HCT116 (cell line): Measurements from ENCODE around the gene MRTFB. TPM values are rescaled to one million over a fixed set of nuclear protein-coding genes. Genes with fewer than 3 reads are reported as not detected.

Source experiments
- ATAC-seq: fragments of 200-7000 bp; cut with Tn5 transposase; 2 replicates; pipeline ENCODE4 v1.9.1; 2020; ENCODE audit warnings: mild to moderate bottlenecking, moderate library complexity
- BruUV-seq: library from RNA; stranded (reverse); fragments of 400-500 nt; replicated peaks from 2 replicates; lab custom pipeline; 2021; lab: Mats Ljungman, UMichigan
- CTCF ChIA-PET: fragments of 300-600 bp; sonication (Branson Sonifier 250); formaldehyde crosslinking; loops from one replicate; lab custom pipeline; 2021; ENCODE audit warnings: antibody characterized with exemption; lab: Charles Lee
- POLR2A ChIA-PET: fragments of 300-600, 350-600 bp; sonication (Branson Sonifier 250); formaldehyde crosslinking; loops from one replicate; lab custom pipeline; 2021; ENCODE audit warnings: antibody characterized with exemption; lab: Charles Lee
- RAD21 ChIA-PET, 2 experiments: fragments of 300-600 bp; sonication (Branson Sonifier 250); formaldehyde crosslinking; loops; one replicate each; lab custom pipeline; 2023; ENCODE audit warnings: low total read pairs in 2 of 2; ENCODE audit not compliant: uncharacterized antibody in 2 of 2, unreplicated experiment in 2 of 2, low non-redundant PET in 1 of 2; lab: Charles Lee
- DNase-seq: peaks from one replicate; pipeline ENCODE4 v3.0.0-alpha.2; 2010; ENCODE audit warnings: low read depth, low spot score
- H2AFZ ChIP-seq: fragments of 200-600 bp; shearing (Covaris generic), sonication (generic); 2 replicates; pipeline ENCODE4 v1.6.1; 2017; ENCODE audit warnings: low read depth, mixed run types, mixed read lengths, antibody characterized with exemption, low read length; ENCODE audit not compliant: poor library complexity, severe bottlenecking
- H3K27ac ChIP-seq: 2 replicates; pipeline ENCODE4 v1.5.1; 2012; ENCODE audit warnings: low read depth, low read length
- H3K27me3 ChIP-seq: fragments of 200-600 bp; sonication (generic); 2 replicates; pipeline ENCODE4 v1.6.1; 2016; ENCODE audit warnings: mixed run types, low read length, mixed read lengths; ENCODE audit not compliant: insufficient read depth
- H3K36me3 ChIP-seq, 2 experiments: fragments of 200-500 bp in 1 of 2; fragments of 200-600 bp in 1 of 2; sonication (Bioruptor generic) in 1 of 2; sonication (generic) in 1 of 2; 2 replicates each; pipeline versions ENCODE4 v1.5.1 to v1.6.1; 2014 to 2016; ENCODE audit warnings: low read length in 2 of 2, inconsistent platforms in 1 of 2, mixed read lengths in 1 of 2, mixed run types in 1 of 2; ENCODE audit not compliant: insufficient read depth in 2 of 2, control insufficient read depth in 1 of 2
- H3K4me1 ChIP-seq, 2 experiments: fragments of 200-600 bp in 1 of 2; sonication (generic) in 1 of 2; 2 replicates each; pipeline versions ENCODE4 v1.5.1 to v1.6.1; 2012 to 2017; ENCODE audit warnings: low read length in 2 of 2, inconsistent platforms in 1 of 2, mild to moderate bottlenecking in 1 of 2, mixed read lengths in 1 of 2, mixed run types in 1 of 2, moderate library complexity in 1 of 2; ENCODE audit not compliant: insufficient read depth in 2 of 2, control insufficient read depth in 1 of 2
- H3K4me2 ChIP-seq: fragments of 200-600 bp; sonication (generic); 2 replicates; pipeline ENCODE4 v1.6.1; 2017; ENCODE audit warnings: mixed run types, low read length, mixed read lengths
- H3K4me3 ChIP-seq, 2 experiments: fragments of 200-600 bp in 1 of 2; sonication (generic) in 1 of 2; replicated peaks in 1 of 2; 2 replicates each; pipeline ENCODE4 v1.5.1; 2011 to 2016; ENCODE audit warnings: low read length in 2 of 2, control low read depth in 1 of 2, low read depth in 1 of 2, mild to moderate bottlenecking in 1 of 2, mixed read lengths in 1 of 2, mixed run types in 1 of 2
- H3K79me2 ChIP-seq: fragments of 200-600 bp; sonication (generic); 2 replicates; pipeline ENCODE4 v1.6.1; 2017; ENCODE audit warnings: mild to moderate bottlenecking, mixed run types, low read length, moderate library complexity, mixed read lengths; ENCODE audit not compliant: insufficient read depth
- H3K9ac ChIP-seq: fragments of 200-600 bp; sonication (generic); 2 replicates; pipeline ENCODE4 v1.6.1; 2016; ENCODE audit warnings: low read length, mixed read lengths
- H3K9me2 ChIP-seq: fragments of 200-600 bp; sonication (generic), shearing (Covaris generic); 2 replicates; pipeline ENCODE4 v1.6.1; 2017; ENCODE audit warnings: mixed run types, mild to moderate bottlenecking, moderate library complexity; ENCODE audit not compliant: insufficient read depth
- H3K9me3 ChIP-seq, 2 experiments: fragments of 200-500 bp in 1 of 2; fragments of 200-600 bp in 1 of 2; sonication (Bioruptor generic) in 1 of 2; sonication (generic) in 1 of 2; 2 replicates each; pipeline ENCODE4 v1.6.1; 2014 to 2017; ENCODE audit warnings: low read length in 2 of 2, mixed read lengths in 2 of 2, inconsistent platforms in 1 of 2, low read depth in 1 of 2, mild to moderate bottlenecking in 1 of 2, mixed run types in 1 of 2, moderate library complexity in 1 of 2; ENCODE audit not compliant: control insufficient read depth in 1 of 2, insufficient read depth in 1 of 2
- H4K20me1 ChIP-seq: fragments of 200-600 bp; sonication (generic), shearing (Covaris generic); 2 replicates; pipeline ENCODE4 v1.6.1; 2017; ENCODE audit warnings: mixed run types, mild to moderate bottlenecking, moderate library complexity; ENCODE audit not compliant: insufficient read depth
- CBX3 ChIP-seq: IDR thresholded peaks from 2 replicates; pipeline ENCODE4 v1.6.1; 2012; ENCODE audit warnings: low read depth
- CEBPB ChIP-seq: IDR thresholded peaks from 2 replicates; pipeline ENCODE4 v1.6.1; 2012; ENCODE audit warnings: low read depth
- EGR1 ChIP-seq: IDR thresholded peaks from 2 replicates; pipeline ENCODE4 v1.6.1; 2012; ENCODE audit warnings: low read depth
- ELF1 ChIP-seq: IDR thresholded peaks from 2 replicates; pipeline ENCODE4 v1.6.1; 2012; ENCODE audit warnings: low read depth, borderline replicate concordance
- EZH2 ChIP-seq: fragments of 200-600 bp; sonication (generic); IDR thresholded peaks from 2 replicates; pipeline ENCODE4 v1.6.1; 2017; ENCODE audit warnings: antibody characterized with exemption, mixed run types
- EZH2phosphoT487 ChIP-seq: fragments of 200-600 bp; IDR thresholded peaks from 2 replicates; pipeline ENCODE4 v1.6.1; 2018; ENCODE audit warnings: antibody characterized with exemption, borderline replicate concordance
- JUND ChIP-seq: IDR thresholded peaks from 2 replicates; pipeline ENCODE4 v1.6.1; 2012
- RAD21 ChIP-seq: IDR thresholded peaks from 2 replicates; pipeline ENCODE4 v1.6.1; 2012; ENCODE audit warnings: low read depth, mild to moderate bottlenecking
- SIN3A ChIP-seq: IDR thresholded peaks from 2 replicates; pipeline ENCODE4 v1.6.1; 2012; ENCODE audit warnings: low read depth
- SP1 ChIP-seq: IDR thresholded peaks from 2 replicates; pipeline ENCODE4 v1.6.1; 2012; ENCODE audit warnings: low read depth
- YY1 ChIP-seq: IDR thresholded peaks from 2 replicates; pipeline ENCODE4 v1.6.1; 2011; ENCODE audit warnings: low read length, low read depth, moderate library complexity, mild to moderate bottlenecking; ENCODE audit not compliant: insufficient replicate concordance; ENCODE audit errors: extremely low read depth
- ZFX ChIP-seq: fragments of 450-650 bp; IDR thresholded peaks from 2 replicates; pipeline ENCODE4 v1.6.1; 2017
- ZNF274 ChIP-seq: fragments of 200-500 bp; sonication (Bioruptor generic); IDR thresholded peaks from 2 replicates; pipeline ENCODE4 v1.6.1; 2014; ENCODE audit warnings: mild to moderate bottlenecking, low read depth, low read length, inconsistent platforms
- intact Hi-C: fragments of 100-400 bp; cut with micrococcal nuclease; formaldehyde crosslinking; loops from 2 replicates; pipeline ENCODE4 v1.10.0; 2022
- total RNA-seq: library from RNA; stranded (reverse); gene quantifications from one replicate; pipeline ENCODE4 v1.2.1, GENCODE V29; 2021; ENCODE audit not compliant: unreplicated experiment
- TF ChIP-seq, protein P1 (sequence below): IDR thresholded peaks from 2 replicates; pipeline ENCODE4 v1.6.1; 2012
- TF ChIP-seq, protein P2 (sequence below): IDR thresholded peaks from 2 replicates; pipeline ENCODE4 v1.6.1; 2011; ENCODE audit warnings: mild to moderate bottlenecking, low read length, moderate library complexity; ENCODE audit not compliant: insufficient replicate concordance; ENCODE audit errors: extremely low read depth
- TF ChIP-seq, protein P3 (sequence below): IDR thresholded peaks from 2 replicates; pipeline ENCODE4 v1.6.1; 2012

MRTFB gene
- total RNA-seq, 1 experiment from 2014 or later = 39.0 TPM

DNA sequence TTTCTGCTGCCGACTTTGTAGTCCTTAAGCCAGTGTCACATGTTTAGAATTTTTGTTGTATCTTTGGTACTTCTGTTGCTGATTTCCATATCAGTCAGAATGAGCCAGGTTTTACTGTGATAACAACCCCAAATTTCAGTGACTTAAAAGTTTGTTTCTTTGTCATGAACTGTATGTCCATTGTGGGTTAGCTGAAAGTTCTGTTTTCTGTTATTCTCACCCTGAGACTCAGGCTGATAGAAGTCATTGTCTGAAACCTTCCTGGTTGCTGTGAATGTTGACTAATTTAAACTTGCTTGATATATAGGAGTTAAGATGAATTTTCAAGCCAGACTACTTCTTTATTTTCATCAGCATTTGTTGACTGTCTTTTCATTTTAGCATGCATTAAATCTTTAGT is 68.8 kb downstream of the MRTFB start:
- Histone ChIP-seq H4K20me1 (no peaks in the 10 kb centered on the region), H3K4me2 (no peak overlapping the region), H3K79me2 (peaks cover 20% of the 10 kb centered on the region), H3K9me2 (0 out of 2 replicates have a peak, but pooled peaks cover 2% of the 10 kb centered on the region), H3K27ac (no peak overlapping the region), H2AFZ (no peak overlapping the region), H3K36me3 (no peaks in the 10 kb centered on the region; a peak in 1 of 4 replicates), H3K4me3 (no peak overlapping the region), H3K9me3 (no peaks in the 10 kb centered on the region), H3K4me1 (no peaks in the 10 kb centered on the region), H3K9ac (no peak overlapping the region), H3K27me3 (no peaks in the 10 kb centered on the region)
- ChIA-PET CTCF (interaction anchor here (1.0 kb wide), 1 partner anchor 8 kb away, joined by 3 read pairs; no protein-coding TSS in a partner anchor), POLR2A (no interaction called here), RAD21 (no interaction called here)
- ATAC-seq = no peak
- no peak for DNase-seq
- TF ChIP-seq YY1 = no peak
- TF ChIP-seq, protein P1, sequence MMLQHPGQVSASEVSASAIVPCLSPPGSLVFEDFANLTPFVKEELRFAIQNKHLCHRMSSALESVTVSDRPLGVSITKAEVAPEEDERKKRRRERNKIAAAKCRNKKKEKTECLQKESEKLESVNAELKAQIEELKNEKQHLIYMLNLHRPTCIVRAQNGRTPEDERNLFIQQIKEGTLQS = no peak
- no peak for TF ChIP-seq RAD21
- TF ChIP-seq CEBPB = no peak
- no peak for TF ChIP-seq EGR1
- TF ChIP-seq, protein P2, sequence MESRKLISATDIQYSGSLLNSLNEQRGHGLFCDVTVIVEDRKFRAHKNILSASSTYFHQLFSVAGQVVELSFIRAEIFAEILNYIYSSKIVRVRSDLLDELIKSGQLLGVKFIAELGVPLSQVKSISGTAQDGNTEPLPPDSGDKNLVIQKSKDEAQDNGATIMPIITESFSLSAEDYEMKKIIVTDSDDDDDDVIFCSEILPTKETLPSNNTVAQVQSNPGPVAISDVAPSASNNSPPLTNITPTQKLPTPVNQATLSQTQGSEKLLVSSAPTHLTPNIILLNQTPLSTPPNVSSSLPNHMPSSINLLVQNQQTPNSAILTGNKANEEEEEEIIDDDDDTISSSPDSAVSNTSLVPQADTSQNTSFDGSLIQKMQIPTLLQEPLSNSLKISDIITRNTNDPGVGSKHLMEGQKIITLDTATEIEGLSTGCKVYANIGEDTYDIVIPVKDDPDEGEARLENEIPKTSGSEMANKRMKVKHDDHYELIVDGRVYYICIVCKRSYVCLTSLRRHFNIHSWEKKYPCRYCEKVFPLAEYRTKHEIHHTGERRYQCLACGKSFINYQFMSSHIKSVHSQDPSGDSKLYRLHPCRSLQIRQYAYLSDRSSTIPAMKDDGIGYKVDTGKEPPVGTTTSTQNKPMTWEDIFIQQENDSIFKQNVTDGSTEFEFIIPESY = no peak
- TF ChIP-seq, protein P3, sequence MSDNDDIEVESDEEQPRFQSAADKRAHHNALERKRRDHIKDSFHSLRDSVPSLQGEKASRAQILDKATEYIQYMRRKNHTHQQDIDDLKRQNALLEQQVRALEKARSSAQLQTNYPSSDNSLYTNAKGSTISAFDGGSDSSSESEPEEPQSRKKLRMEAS = no peak
- no peak for TF ChIP-seq CBX3
- TF ChIP-seq JUND = no peak
- TF ChIP-seq EZH2 = no peak
- TF ChIP-seq ZFX = no peak
- TF ChIP-seq EZH2phosphoT487 = no peak
- no peak for TF ChIP-seq SIN3A
- TF ChIP-seq SP1 = no peak
- no peak for TF ChIP-seq ZNF274
- no peak for TF ChIP-seq ELF1
- BruUV-seq = no TSS peak
- intact Hi-C loops = no loop called here
